Suppressor macrophage (primary cell): ENCODE data around the gene REG4.
A peak's percentile ranks its signal among the peaks of the same experiment; 100 is the strongest.
"Not testable (repeated sequence)": the region's sequence is repeated elsewhere in the genome, so short reads cannot be mapped to it uniquely, and the experiment has no call there.

Source experiments
- DNase-seq, 4 experiments: peaks; one replicate each; pipeline ENCODE4 v3.0.0-alpha.2; 2020 to 2022

Gene REG4

GRCh38 chr1:119806489-119806888, 4.8 kb downstream of the REG4 start:
- no peak for DNase-seq

DNA sequence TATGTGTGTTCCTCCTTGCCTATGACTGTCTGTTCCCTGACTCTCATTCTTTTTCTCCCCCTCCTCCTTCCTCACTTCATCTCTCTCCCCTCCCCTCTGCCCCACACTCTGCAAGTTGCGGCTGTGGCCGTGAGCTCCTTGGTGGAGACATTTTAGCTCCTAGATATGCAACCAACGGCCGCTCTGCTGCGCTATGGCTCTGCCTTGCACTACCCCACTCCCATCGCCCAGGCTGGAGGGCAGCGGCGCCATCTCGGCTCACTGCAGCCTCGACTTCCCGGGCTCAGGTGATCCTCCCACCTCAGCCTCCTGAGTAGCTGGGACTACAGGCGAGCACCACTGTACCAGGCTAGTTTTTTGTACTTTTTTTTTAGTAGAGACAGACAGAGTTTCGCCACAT, 5.5 kb downstream of the REG4 start:
- DNase-seq: no peak

DNA sequence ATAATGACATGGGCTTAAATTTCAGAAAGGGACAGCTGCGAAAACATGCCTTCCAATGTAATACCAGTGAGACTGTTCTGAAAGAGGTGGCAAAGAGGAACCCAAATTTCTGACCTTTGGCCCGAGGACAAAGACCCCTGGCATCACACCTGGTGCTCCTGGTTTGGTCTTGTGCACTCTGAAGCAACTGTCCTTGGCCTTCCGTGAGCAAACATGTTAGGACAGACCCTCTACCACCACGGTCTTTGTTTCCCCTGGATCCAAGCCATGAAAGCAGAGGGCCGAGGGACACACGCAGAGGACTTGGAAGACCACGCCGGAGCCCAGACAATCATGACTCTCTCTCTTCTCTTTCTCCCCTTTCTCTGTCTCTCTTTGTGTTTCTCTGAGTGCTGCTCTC, 6.0 kb downstream of the REG4 start:
- DNase-seq: no peak

DNA sequence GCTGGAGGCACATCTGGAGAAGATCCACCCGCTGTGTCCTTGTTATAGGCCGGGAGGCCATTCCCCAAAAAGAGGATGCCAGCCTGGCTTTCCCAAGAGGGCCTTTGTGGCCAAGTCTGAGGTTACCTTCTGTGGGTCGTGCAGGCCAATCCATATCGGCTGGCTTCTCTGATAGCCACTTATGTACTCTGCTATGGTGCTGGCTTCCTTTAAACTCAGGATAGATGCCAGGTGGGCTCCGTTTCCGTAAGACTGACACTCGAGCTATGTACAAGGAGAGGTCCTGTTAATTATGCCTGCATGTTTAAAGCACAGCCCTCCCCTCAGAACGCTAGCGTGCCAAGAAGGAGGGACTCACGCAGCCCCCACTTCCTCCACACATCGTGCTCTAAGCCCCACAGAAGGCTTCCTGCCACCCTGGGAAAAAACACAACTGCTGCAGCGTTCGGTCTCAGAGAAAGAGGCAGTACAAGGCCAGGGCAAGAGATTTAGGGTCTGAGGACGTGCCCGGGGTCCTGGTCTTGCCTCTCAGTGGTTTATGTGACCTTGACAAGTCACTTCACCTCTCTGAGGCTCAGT, 11.6 kb downstream of the REG4 start:
- no peak for DNase-seq

DNA sequence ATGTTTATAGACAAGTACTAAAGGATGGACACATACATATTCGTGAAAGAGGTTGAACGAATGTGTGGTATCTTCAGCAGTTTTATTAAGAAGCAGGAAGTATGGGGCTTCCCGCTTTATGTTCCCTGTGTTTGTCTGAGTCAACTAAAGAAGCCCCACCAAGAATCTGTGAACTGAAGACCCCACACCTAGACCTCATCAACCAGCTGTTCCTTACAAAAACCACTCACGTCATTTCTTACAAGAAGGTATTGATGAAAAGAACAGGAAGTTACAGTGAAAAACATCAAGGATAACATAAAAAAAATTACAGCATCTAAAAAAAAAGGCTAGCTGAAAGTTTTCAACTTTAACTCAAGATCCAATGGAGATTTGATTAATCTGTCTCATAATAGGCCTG, 12.3 kb downstream of the REG4 start:
- no peak for DNase-seq

DNA sequence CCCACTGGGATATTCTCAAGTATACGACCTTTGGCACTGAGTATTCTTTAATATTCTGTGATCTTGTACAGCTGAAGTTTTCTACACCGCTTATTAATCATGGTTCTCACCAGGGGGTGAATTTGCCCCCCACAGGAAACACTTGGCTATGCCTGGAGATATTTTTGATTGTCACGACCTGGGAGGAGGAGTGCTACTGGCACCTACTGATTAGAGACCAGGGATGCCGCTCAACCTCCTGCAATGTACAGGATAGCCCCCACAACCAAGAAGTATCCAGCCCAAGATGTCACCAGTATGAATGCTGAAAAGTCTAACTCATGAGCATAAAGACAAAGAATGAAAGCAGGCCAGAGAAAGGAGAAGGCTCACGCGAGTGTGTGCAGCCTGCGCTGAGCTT, 13.7 kb downstream of the REG4 start:
- DNase-seq: no peak

DNA sequence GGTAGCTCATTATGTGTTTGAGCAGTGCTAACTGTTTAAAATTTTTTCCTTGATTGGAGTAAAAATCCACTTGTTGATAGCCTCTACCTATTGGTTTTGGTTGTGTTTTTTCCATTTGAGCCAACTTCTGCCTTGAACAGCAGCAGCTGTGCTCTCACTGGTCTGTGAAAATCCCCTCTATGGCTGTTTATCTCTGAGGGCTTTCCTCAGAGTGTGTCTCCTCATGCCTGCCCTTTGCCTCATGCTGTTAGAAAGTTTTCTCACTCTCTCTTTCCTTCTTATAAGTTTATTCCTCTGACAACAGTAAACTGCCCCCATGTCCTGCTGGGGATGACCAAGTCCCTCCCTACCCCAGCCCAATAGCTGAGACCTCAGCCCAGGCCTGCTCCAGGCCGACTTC, 14.1 kb downstream of the REG4 start:
- DNase-seq: no peak

- DNase-seq: no peak
These were observed 15.7 kb downstream of the REG4 start for GRCh38 chr1:119795261-119796200.

DNA sequence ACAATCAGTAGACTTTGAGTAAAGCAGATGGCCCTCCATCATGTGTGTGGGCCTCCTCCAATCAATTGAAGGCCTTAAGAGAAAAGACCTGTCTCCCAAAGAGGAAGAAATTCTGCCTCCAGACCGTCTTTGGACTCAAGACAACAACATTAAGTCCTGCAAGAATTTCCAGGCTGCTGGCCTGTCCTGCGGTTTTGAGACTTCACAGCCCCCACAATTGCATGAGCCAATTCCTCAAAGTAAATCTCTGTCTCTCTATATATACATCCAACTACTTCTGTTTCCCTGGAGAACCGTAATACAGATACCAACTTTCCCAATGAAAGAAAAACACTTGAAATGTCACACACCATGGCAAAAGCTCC, 16.4 kb downstream of the REG4 start:
- DNase-seq: no peak

GRCh38 chr1:119794230-119794875, 16.9 kb downstream of the REG4 start:
- no peak for DNase-seq

- no peak for DNase-seq
These were observed 19.9 kb downstream of the REG4 start for GRCh38 chr1:119791377-119791776.

- DNase-seq: no peak
These were observed 20.6 kb downstream of the REG4 start for GRCh38 chr1:119790451-119791198.

DNA sequence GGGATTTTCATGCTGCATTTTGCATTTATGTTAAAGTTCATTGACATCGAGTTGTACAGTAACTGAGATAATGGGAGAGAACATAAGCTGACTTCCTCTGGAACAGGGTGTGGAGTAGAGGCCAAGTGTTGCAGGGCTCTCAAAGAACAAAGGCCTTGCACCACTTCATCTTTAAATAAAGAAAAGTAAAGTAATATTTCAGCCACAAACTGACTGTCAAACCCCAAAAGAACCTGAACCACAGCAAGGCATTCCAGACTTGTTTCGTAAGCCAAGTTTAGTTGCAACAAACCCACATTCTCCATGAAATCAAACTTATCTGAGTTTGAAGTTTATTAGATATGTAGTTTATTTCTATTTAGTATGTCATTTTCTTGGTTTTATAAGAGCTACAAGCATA, 23.5 kb downstream of the REG4 start:
- DNase-seq: no peak

DNA sequence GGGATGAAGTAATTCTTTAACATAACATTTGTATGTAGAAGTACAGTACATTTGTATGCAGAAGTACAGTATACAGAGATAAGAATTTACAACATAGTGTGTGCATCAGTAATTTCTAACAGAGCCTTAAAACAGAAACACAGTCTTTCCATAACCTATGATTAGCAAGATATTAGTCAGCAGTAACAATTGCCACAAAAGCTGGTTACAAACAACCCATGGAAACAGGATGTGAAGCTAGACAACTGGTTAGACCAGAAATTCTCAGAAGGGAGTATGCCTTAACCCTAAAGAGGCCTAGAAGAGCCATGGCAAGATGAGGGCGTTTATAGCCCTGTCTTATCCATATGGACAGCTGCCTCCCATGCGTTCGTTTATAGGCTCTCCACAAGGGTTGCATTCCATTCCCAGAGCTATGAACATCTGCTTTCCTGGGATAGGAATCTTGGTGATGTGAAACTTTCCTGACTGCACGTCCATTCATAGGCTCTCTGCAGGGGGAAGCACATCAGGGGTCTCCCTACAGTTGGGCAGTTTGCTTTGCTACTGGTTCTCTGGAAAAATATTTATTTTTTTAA, 24.7 kb downstream of the REG4 start:
- DNase-seq: peak in 2 of 4 experiments; percentile 9 to 11

DNA sequence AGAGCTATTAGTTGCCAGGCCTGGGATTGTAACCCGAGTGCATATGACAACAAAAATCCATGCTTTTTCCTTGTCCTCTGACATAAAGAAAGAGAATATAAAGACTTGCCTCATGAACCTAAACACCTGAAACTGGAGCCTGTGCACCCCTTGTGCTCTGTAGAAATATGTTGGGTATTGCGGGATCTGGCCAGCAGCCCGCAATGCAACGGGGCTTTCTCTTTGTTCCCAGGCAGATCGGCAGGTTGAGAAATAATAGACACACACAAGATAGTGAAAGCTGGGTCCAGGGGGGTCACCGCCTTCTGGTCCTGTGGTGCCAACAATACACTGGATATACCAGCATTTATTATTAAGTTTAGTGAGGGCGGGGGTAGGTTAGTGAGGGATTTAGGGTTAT, 25.2 kb downstream of the REG4 start:
- not testable (repeated sequence) for DNase-seq

- DNase-seq: peak; percentile 51 to 78 (median 64)
These were observed 27.0 kb downstream of the REG4 start for GRCh38 chr1:119784191-119784781.

- DNase-seq: peak in 3 of 4 experiments; percentile 7 to 51 (median 37)
These were observed 27.7 kb downstream of the REG4 start for GRCh38 chr1:119783354-119784185.

DNA sequence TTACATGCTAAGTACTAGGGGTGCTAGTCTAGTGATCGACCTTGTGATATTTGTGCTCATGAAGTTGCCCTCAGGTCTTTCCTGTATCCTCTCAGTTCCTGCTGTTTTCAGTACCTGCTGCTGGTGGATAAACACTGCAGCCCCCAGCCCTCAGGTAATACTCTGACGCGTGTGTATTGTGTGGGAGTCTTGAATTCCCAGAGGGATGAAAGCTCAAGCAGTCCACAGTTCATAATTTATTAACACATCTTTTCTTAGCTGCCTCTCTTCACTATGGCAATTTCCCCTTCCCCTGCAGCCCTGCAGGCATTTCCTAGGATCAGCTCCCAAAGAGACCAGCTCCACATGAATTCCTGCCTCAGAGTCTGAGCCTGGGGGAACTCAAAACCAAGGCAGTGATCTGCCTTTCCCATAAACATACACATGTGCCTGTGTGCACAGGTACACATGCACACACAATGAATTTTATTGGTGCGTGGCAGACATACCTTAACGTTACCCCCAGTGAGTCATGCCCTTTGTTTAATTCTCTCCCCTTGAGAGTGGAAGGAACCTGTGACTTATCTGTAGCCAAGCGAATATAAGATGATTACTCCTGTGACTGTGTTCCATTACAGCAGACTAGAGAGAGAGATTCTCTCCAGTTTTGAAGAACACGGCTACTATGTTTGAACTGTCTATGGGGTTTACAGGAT, 28.5 kb downstream of the REG4 start:
- no peak for DNase-seq

- no peak for DNase-seq
These were observed 29.6 kb downstream of the REG4 start for GRCh38 chr1:119781434-119782210.

DNA sequence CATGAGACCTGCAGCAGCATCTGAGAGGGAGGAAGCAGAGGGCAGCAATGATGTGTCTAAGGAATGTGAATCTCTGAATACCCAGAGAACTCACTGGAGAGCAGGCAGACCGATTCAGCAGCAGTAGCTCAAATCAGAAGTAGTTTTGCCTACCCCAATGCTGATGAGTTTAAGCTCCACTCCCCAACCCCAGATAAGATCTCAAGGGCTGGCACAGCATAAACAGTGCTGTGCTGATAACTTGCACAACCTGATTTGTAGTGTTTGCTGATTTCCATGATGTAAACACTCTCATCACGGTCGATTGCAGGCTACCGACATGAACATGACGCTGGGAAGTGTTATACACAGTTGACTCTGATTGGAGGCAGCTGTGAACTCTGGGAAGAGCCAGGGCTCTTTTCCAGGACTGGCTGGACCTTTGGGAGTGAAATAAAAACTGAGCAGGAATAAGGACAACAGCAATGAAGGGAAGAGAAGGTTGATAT, 31.3 kb downstream of the REG4 start:
- no peak for DNase-seq
